Activated CD4-positive, alpha-beta T cell treated with anti-CD3 and anti-CD28 coated beads for 1 hour (primary cell): ENCODE data around the gene TBX10.
"Not testable (repeated sequence)": the region's sequence is repeated elsewhere in the genome, so short reads cannot be mapped to it uniquely, and the experiment has no call there.

ENCODE experiments used
- DNase-seq: peaks from one replicate; pipeline ENCODE4 v3.0.0-alpha.2; 2020

TBX10 gene

GRCh38 chr11:67639438-67639859 lies at the start of gene TBX10:
Gene TBX10, minus strand, starts transcription at chr11:67639763. Its CDS starts 291 bp downstream, at chr11:67639472.
- no peak for DNase-seq

GRCh38 chr11:67689178-67689577 lies 49.6 kb upstream of the TBX10 start:
- DNase-seq = no peak

- no peak for DNase-seq
Observed at GRCh38 chr11:67687986-67688385, 48.4 kb upstream of the TBX10 start.

- not testable (repeated sequence) for DNase-seq
Observed at GRCh38 chr11:67685641-67686332, 46.2 kb upstream of the TBX10 start.

- not testable (repeated sequence) for DNase-seq
Observed at GRCh38 chr11:67682126-67683034, 42.8 kb upstream of the TBX10 start.

DNA sequence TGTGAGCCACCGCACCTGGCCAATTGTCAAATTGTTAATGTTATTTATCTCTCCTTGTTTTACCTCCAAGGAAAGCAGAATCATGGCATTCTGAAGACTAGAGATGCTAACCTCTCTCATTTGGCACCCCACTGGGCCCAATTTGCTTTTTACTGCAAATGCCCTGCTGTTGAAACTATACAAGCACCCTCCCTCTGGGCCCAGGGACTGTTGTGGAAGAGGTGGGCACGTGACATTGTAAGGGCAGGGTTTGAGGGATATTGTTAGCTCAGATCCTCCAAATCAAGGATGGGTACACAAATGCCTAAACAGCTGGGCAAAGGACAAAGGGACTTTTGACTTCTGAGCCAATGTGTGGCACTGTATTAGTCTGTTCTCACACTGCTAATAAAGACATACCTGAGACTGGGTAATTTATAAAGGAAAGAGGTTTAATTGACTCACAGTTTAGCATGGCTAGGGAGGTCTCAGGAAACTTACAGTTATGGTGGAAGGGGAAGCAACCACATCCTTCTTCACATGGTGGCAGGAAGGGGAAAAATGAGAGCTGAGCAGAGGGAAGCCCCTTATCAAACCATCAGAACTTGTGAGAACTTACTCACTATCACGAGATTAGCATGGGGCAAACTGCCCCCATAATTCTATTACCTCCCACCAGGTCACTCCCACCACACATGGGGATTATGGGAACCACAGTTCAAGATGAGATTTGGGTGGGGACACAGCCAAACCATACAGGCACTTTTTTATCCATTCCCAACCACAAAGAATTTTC lies 41.3 kb upstream of the TBX10 start:
- no peak for DNase-seq

- no peak for DNase-seq
Observed at GRCh38 chr11:67675058-67675747, 35.6 kb upstream of the TBX10 start.

GRCh38 chr11:67674442-67674871 lies 34.9 kb upstream of the TBX10 start, which contains the start of gene ALDH3B2:
Gene ALDH3B2, minus strand, starts transcription at chr11:67674623. Its CDS starts 7,688 bp downstream, at chr11:67666935.
- DNase-seq = no peak

DNA sequence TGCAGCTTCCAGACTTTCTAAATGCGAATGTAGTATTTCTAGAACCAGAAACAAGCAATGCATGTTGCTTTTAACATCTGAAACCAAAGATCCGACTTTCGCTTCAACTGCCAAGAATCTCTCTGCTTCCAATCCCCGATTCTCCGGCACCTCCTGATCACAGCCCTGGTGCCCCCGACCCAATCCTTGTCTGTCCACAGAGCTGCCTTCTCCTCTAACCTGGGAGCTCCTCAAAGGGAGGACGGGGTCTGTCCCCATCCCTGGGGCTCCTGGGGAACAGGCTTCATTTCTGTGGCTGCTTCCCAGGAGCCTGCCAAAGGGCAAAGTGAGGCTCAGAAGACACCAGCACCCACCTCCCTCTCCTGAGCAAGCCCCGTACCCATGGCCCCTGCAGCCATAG lies 34.3 kb upstream of the TBX10 start:
- DNase-seq = no peak

DNA sequence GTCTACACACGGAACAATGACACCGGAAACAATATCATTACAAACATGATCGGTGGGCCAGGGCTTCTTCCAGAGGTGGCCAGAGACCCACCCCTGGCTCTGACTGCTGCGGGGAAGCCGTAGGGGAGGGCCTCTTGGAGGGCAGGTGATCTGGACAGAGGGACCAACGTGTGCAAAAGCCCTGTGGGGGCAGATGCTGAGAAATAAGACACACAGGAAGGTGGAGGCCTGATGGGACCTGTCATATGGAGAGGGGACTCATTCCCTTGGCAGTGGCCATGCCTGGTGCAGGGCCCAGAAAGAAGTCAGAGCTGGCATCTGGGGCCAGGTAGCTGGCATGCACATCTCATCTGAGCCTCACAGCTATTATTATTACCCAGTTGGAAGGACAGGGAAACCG lies 33.8 kb upstream of the TBX10 start:
- DNase-seq = no peak

DNA sequence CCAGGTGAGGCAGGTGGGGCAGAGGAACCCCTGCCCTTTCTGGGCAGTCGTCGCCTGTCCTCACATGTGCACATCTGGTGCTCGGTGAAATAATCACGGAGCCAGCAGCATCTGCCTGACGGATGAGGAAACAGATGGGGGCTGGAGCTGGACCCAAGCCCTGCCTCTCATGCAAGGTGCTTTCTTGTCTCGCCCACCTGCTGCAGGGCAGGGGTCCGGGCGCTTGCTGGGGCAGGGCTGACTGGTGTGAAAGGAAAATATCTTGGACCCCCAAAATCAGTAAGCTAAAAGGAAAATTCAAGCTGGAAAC lies 31.6 kb upstream of the TBX10 start:
- DNase-seq = no peak

GRCh38 chr11:67670316-67671210 lies 31.0 kb upstream of the TBX10 start:
- DNase-seq = no peak

DNA sequence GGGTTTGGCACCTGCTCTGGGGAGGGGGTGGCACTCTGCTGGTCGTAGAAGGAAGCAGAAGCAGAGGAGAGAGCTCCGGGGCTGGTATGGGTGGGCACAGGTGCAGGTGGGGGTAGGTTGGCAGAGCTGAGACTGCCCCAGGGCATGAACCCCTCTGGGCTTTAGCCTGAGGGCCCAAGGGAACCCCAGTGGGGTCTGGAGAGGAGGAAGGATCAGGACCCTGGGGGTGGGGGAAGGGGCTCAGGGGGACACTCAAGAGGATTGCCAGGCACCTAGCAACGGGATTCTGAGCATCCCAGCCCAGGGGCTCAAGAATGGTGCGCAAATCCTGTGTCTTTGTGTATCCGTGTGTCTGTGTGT lies 28.6 kb upstream of the TBX10 start:
- DNase-seq = no peak

DNA sequence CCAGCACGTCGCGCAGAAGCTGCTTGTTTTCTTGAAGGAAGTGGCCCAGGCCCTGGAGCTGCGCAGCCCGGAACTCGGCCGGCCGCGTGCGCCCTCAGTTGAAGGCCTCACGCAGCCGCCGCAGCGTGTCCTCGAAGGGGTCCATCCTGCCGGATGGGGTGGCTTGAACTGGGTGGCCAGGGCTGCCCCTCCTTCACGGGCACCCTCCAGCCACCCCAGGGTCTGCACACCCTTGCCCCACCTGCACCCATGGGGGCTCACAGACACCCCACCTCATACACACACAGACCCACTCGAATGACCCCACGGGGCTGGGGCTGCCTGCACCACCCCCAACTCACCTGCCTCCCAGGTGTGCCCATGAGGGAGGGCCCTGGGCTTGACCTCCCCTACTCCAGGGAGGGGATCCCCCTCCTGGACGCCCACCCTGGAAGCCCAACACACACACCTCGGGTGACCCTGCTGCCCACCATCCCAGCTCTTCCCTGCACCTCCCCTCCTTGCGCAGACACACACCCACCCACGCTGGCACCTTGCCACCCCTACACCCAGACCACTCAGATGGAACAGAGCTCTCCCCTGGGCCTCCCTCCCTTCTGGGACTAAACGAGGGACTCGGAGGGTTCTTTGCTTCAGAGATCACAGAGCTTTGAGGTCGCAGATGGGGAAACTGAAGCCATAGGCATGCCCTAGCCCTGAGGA lies 28.1 kb upstream of the TBX10 start:
- no peak for DNase-seq

DNA sequence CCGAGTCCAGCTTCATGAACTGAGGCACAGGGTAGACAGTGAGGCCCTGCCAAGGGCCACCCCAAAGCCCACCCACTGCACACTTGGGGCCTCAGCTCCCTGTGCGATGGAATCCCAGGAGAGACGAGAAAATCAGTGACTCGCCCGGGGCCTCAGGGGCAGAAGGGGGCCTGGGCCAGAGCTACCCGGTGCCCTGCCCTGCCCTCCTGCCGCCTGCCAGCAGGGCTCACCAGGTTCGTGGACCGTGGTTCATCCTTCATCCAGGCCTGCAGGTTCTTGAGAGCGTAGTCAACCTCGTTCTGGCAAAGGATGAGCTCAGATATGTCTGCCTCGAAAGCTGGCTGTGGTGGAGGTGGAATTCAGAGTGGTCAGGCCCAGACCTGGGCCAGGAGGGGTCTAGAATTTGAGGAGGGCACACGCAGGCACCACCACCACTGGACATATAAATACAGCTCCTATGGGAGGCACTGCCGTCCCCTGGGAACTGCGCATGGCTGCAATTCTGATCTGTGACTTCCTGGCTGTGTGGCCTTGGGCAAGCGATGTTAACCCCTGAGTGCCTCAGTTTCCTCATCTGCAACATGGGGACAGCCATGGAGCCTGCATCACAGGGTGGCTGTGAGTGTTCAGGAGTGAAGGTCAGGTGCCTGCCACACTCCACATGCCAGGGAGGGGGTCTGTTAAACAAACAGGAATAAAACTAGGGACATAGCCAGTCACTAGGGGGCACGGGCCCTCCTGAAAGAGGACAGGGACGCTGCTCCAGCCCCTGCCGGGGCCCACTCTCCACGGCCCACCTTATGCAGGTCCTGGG lies 27.3 kb upstream of the TBX10 start:
- DNase-seq = no peak

- no peak for DNase-seq
Observed at GRCh38 chr11:67666303-67666645, 26.7 kb upstream of the TBX10 start.

GRCh38 chr11:67665541-67666302 lies 26.2 kb upstream of the TBX10 start:
- DNase-seq = no peak

- DNase-seq = no peak
Observed at GRCh38 chr11:67664696-67665540, 25.4 kb upstream of the TBX10 start.

DNA sequence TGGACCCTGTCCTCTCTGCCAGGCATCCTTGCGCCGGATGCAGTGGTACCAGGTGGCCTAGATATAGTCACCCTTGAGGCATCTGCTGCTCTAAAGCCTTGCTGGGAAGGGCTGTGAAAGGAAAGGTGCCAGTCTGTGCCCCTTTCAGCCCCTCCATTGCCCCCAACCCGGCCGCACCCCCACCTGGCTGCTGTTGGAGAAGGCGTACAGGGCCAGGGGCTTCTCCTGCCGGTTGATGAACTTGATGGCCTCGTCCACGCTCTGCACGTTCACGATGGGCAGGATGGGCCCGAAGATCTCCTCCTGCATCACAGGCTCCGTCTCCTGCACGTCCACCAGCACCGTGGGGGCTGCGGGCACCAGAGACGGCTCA lies 24.6 kb upstream of the TBX10 start:
- DNase-seq = no peak
